Measurements from ENCODE around the gene REEP3. TPM values are rescaled to one million over a fixed set of nuclear protein-coding genes. Genes with fewer than 3 reads are reported as not detected.

REEP3 gene
- total RNA-seq, 1 experiment from 2014 or later = 23.6 TPM

GRCh38 chr10:63603709-63604445 lies 82.7 kb downstream of the REEP3 start:
- in situ Hi-C loops (cut with HindIII; ENCODE audit: low pct_unique_long_range_greater_than_20kb, low sequenced_read_pairs) = no loop called here
- DNase-seq (ENCODE audit: low read depth, low spot score) = no peak

GRCh38 chr10:63605197-63605967 lies 84.2 kb downstream of the REEP3 start:
- DNase-seq (ENCODE audit: low read depth, low spot score) = peak; percentile 55
- in situ Hi-C loops (cut with HindIII; ENCODE audit: low pct_unique_long_range_greater_than_20kb, low sequenced_read_pairs) = no loop called here

- in situ Hi-C loops (cut with HindIII; ENCODE audit: low pct_unique_long_range_greater_than_20kb, low sequenced_read_pairs) = no loop called here
- no peak for DNase-seq (ENCODE audit: low read depth, low spot score)
Observed at GRCh38 chr10:63608511-63608910, 87.3 kb downstream of the REEP3 start.

GRCh38 chr10:63611078-63611477 lies 89.9 kb downstream of the REEP3 start:
- in situ Hi-C loops (cut with HindIII; ENCODE audit: low pct_unique_long_range_greater_than_20kb, low sequenced_read_pairs) = no loop called here
- DNase-seq (ENCODE audit: low read depth, low spot score) = no peak

DNA sequence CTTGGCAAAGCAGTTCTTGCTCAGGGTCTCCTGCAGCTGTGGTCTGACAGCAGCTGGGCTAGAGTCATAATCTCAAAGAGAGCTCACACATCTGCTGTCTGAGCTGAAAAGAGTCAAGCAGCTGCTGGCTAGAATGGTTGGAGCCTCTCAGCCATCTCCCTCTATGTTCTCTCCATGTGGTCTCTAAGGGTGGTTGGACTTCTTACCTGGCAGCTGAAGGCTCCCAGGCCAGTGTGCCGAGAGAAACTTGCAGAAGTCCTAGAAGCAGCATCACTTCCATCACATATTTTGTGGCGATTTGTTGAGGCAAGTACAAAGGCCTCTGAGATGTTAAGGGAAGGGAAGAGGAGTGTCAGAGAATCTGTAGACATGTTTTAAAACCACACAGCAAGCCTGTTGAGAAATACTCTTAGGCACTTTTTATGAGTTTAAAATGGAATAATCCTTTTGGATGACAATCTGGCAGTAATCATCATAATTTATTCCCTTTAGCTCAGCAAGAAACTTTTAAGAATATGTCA lies 93.2 kb downstream of the REEP3 start:
- no peak for DNase-seq (ENCODE audit: low read depth, low spot score)
- in situ Hi-C loops (cut with HindIII; ENCODE audit: low pct_unique_long_range_greater_than_20kb, low sequenced_read_pairs) = no loop called here

- in situ Hi-C loops (cut with HindIII; ENCODE audit: low pct_unique_long_range_greater_than_20kb, low sequenced_read_pairs) = no loop called here
- no peak for DNase-seq (ENCODE audit: low read depth, low spot score)
Observed at GRCh38 chr10:63618552-63618951, 97.4 kb downstream of the REEP3 start.

- in situ Hi-C loops (cut with HindIII; ENCODE audit: low pct_unique_long_range_greater_than_20kb, low sequenced_read_pairs) = no loop called here
- no peak for DNase-seq (ENCODE audit: low read depth, low spot score)
Observed at GRCh38 chr10:63619426-63619825, 98.2 kb downstream of the REEP3 start.

DNA sequence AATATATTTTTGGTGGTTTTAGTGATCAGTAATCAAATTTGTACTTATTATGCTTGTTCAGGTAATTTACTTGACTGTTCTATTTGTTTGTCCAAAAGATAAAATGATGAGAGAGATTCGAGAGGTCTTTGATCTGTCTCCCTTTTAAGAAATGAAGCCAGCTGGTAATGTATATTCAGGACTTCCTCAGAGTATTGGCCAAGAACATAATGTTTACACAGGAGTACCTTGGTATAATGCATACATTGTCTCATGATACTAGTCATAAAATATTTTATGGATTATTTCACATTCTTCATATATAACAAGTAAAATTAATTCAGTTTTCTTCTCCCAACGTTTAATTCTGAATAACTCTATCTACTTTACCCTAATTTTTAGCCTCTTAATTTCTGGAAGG lies 100.9 kb downstream of the REEP3 start:
- no peak for DNase-seq (ENCODE audit: low read depth, low spot score)
- in situ Hi-C loops (cut with HindIII; ENCODE audit: low pct_unique_long_range_greater_than_20kb, low sequenced_read_pairs) = no loop called here

- no peak for DNase-seq (ENCODE audit: low read depth, low spot score)
- in situ Hi-C loops (cut with HindIII; ENCODE audit: low pct_unique_long_range_greater_than_20kb, low sequenced_read_pairs) = no loop called here
Observed at GRCh38 chr10:63624701-63625100, 103.5 kb downstream of the REEP3 start.

GRCh38 chr10:63627396-63627795 lies 106.2 kb downstream of the REEP3 start:
- in situ Hi-C loops (cut with HindIII; ENCODE audit: low pct_unique_long_range_greater_than_20kb, low sequenced_read_pairs) = no loop called here
- DNase-seq (ENCODE audit: low read depth, low spot score) = no peak

DNA sequence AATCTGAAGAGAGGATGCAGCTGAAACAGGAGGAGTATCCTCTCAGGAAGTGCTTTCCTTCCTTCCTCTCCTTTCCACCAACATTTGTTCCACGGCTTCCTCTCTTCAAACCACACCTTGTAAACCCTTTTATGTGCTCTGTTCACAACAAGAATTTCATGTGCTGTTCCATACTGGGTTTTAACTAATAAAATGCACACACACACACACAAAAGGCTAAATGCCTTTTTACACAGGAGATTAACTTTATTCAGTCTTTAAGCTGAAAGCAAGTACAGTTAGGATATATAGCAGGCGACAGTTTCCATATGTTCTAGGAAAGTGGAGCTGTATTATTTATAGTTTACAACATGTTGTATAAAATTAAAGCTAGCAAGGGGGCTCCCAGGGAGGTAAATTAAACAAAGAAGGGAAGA lies 106.7 kb downstream of the REEP3 start:
- DNase-seq (ENCODE audit: low read depth, low spot score) = no peak
- in situ Hi-C loops (cut with HindIII; ENCODE audit: low pct_unique_long_range_greater_than_20kb, low sequenced_read_pairs) = no loop called here

GRCh38 chr10:63628526-63629362 lies 107.5 kb downstream of the REEP3 start:
- peak; percentile 48 for DNase-seq (ENCODE audit: low read depth, low spot score)
- in situ Hi-C loops (cut with HindIII; ENCODE audit: low pct_unique_long_range_greater_than_20kb, low sequenced_read_pairs) = no loop called here

DNA sequence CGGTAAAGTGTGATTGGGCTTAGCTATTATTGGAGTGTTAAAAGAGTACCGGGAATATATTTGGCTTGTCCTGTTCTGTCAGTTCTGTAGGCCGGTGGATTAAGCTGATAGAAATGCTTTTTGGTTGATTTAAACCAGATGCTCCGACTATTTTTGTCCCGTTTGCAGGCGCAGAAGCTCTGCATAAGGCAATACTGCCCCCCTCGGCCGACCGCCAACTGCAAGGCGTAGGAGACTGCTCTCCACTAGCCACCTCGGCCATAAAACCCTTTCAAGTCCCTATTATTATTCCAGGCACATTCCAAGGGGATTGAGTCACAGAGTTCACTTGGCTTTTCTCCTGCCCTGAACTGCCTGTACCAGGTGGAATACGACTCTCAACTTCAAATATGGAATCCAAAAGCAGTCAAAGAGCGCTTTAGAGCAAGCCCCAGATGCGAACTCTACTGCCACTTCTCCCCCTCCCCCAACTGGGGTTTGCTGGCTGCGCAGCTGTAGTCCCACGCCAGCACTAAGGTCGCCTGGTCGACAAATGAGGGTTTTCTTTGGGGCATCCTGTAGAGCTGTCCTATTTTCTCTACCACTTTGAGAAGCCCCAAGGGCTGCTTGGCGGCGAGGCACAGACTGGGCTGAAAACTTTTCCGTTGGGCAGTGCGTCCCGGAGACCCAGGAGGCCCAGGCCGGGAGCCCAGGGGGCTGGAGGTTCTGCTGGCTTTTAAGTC lies 108.3 kb downstream of the REEP3 start:
- in situ Hi-C loops (cut with HindIII; ENCODE audit: low pct_unique_long_range_greater_than_20kb, low sequenced_read_pairs) = no loop called here
- peak; percentile 90 for DNase-seq (ENCODE audit: low read depth, low spot score)

DNA sequence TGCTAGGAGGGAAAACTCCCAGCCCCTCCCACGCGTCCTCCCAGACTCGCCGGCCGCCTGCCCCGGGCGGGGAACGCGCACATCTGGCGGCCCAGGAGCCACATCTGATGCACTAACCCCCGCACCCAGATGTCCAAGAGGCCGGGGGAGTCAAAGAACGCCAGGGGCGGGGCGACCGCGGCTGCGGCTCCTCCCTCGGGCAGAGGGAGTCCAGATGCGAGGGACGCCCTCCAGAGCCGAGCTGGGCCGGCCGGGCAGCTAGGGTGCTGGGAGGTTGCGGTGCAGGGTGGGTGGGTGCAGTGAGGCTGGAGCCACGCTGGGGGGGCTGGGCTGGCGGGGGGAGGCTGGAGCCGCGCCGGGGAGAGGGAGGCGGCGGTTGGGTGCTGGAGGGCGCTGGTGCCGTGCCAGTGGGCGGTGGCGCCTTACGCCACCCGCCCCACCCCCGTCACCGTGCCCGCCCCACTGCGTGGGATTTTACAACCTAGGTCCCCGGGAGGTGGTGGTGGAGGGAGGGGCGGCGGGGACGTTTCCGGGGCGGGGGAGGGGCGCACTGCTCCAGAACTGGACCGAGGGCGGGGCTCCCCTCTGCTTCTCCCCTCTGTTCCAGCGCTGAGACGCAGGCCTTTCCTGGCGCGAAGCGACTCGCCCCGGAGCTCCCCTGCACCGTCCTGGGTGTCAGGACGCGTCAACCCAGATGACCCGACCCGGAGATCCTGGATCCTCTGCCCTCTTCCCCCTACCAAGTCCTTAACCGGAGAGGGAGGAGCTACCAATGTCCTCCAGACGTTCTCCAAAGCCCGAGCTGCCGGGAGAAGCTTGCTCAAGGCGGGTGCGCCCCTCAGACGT lies 109.1 kb downstream of the REEP3 start:
- DNase-seq (ENCODE audit: low read depth, low spot score) = peak; percentile 74
- in situ Hi-C loops (cut with HindIII; ENCODE audit: low pct_unique_long_range_greater_than_20kb, low sequenced_read_pairs) = no loop called here

DNA sequence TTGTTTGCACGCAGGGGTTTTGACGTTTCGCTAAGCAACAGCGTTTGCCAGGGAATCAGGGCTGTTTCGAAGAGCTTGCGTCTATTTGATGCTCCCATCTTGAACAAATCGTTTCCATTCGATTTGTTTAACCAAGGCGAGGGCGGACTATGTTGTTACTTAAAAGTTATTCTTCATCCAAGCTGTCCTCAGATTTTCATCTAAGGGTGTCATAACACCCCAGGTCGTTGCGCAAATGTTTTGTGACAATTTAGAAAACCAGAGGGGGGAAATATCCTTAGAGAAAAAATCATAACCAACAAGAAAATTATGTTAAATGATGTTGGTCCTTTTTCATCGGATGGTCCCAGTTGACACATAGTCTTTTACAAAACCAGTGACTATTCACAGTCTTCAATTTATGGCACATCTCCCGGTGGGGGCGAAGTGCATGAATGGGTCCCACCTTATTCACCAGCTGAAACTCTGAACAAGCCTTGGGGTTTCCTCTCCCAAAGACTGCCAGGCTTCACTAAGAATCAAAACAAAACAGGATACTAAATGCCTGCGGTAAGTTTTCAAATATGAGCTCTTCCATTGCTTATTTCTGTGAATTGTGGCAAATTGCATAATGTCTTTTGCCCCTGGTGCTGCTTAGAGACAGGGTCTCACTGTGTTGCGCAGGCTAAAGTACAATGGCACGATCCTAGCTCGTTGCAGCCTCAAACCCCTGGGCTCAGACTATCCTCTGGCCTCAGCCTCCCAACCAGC lies 109.9 kb downstream of the REEP3 start:
- no peak for DNase-seq (ENCODE audit: low read depth, low spot score)
- in situ Hi-C loops (cut with HindIII; ENCODE audit: low pct_unique_long_range_greater_than_20kb, low sequenced_read_pairs) = no loop called here

DNA sequence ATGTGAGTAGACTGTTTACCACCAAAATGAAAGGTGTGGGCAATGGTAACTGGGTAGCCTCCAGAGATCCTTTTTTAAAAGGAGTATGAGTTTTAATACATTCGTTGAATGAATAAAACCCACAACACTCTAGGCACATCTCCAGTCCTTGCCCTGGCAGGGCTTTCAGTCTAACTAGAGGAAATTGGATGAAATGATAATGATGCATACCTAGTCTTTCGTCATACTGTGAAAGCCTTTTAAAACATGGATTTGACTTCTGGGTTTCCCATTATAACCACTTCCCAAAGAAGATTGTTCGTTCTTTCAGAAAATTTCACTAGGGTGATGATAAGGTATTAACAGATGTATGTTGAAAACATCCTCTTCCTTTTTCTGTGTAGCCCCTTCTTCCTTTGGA lies 110.8 kb downstream of the REEP3 start:
- in situ Hi-C loops (cut with HindIII; ENCODE audit: low pct_unique_long_range_greater_than_20kb, low sequenced_read_pairs) = no loop called here
- DNase-seq (ENCODE audit: low read depth, low spot score) = no peak
